ENCODE results near the gene PRDM16. TPM values are rescaled to one million over a fixed set of nuclear protein-coding genes. Genes with fewer than 3 reads are reported as not detected.

The PRDM16 gene
- total and polyA plus RNA-seq, 2 of the 4 experiments (the other 2 are of a cell fraction), result 0.02 TPM; not detected in 1

DNA sequence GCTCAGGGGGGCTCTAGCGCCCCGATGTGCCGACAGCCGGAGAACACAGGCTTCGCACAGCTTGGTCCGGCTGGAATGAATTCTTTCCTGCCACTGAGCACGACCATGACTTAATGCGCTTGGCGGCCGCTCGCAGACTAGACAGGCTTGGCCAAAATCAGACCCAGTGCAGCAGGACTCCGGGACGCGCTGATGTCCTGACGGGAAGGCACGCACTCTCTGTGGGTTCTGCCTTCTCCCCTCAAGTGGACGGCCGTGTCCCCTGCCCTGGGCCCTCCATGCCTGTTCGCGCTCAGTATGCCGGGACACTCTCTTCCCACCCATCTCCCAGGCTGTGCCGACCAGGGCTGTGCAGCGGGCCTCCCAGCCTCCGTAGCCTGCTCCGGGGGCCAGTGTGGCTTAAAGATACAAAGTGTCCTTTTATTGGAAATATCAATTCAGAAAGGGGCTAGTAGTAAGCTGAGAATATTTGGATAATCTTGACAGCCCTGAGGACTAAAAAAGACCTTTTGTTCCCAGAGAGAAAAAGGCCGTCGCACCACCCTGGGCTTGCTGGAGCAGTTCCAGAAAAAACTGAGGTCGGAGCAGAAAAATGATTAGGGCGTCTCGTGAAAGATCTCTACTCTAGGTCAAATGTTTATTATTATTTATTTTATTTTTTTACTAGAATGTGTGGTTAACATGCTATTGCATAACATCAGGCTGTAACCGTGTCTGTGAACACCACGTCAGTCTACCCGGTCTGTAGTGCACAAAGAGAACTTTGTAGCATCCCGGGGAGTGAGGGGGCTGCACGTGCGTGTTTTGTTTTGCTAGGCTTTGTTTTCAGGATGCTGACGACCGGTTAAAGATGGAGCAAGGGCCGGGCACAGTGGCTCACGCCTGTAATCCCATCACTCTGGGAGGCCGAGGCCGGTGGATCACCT lies 297.4 kb downstream of the PRDM16 start:
- TF ChIP-seq USF2 (IDR thresholded peaks at IDR 0.05; ENCODE audit: low read depth, low read length) (no peak), CEBPB (IDR thresholded peaks at IDR 0.05; ENCODE audit: low read depth, low read length) (peak; percentile 53), NFE2L2 (IDR thresholded peaks at IDR 0.05; ENCODE audit: low read depth, low read length) (no peak), MAFK (IDR thresholded peaks at IDR 0.05; ENCODE audit: low read depth, low read length) (no peak)
- no peak overlapping the region for H2AK9ac ChIP-seq (replicated peaks; ENCODE audit: low read depth, low read length, poor library complexity)
- no peak overlapping the region for H3K4me3 ChIP-seq (ENCODE audit: insufficient read depth, low read depth, low read length)
- in situ Hi-C loops (cut with MboI; ENCODE audit: low sequenced_read_pairs), result no loop called here
- ATAC-seq (ENCODE audit: low read depth) (peak; percentile 30), DNase-seq (peak; percentile 10)
- H3K23ac ChIP-seq (ENCODE audit: low read depth, low read length), result no peak overlapping the region
- H2BK5ac ChIP-seq (ENCODE audit: low read depth, low read length, poor library complexity, severe bottlenecking), result no peak overlapping the region
- no peaks in the 10 kb centered on the region for H3K36me3 ChIP-seq (ENCODE audit: control insufficient read depth, insufficient read depth, low read length)
- H2BK120ac ChIP-seq (ENCODE audit: low read depth, low read length), result no peak overlapping the region
- dilution Hi-C loops (cut with HindIII; ENCODE audit: low sequenced_read_pairs, unreplicated experiment), result no loop called here
- no peaks in the 10 kb centered on the region for H3K9me1 ChIP-seq (ENCODE audit: insufficient read depth, low read length)
- intact Hi-C loops (cut with micrococcal nuclease), result no loop called here
- no TSS peak for BruUV-seq (replicated peaks)
- H3K4me1 ChIP-seq (ENCODE audit: control insufficient read depth, insufficient read depth, low read length), result peaks cover 1% of the 10 kb centered on the region; the same call in 1 of the 2 replicates
- no peak overlapping the region for H2AFZ ChIP-seq (replicated peaks; ENCODE audit: low read length, poor library complexity)
- no peak overlapping the region for H3K18ac ChIP-seq (ENCODE audit: low read depth, low read length)
- H3K27me3 ChIP-seq (ENCODE audit: control insufficient read depth, insufficient read depth, low read length), result peaks cover 24% of the 10 kb centered on the region
- POLR2A ChIA-PET (ENCODE audit: unreplicated experiment), result no interaction called here
- no peak overlapping the region for H4K5ac ChIP-seq (ENCODE audit: low read depth, low read length)
- no peak overlapping the region for H3K56ac ChIP-seq (ENCODE audit: extremely low read depth, insufficient read depth, low read length)
- H3K4me2 ChIP-seq (ENCODE audit: low read depth, low read length), result no peak overlapping the region; the same call in 1 of the 2 replicates
- no peak overlapping the region for H2AK5ac ChIP-seq (ENCODE audit: low read depth, low read length)
- no peak overlapping the region for H3K27ac ChIP-seq (ENCODE audit: insufficient read depth, low read length)
- H4K91ac ChIP-seq (ENCODE audit: insufficient read depth, low read depth, low read length), result no peak overlapping the region
- H2BK20ac ChIP-seq (ENCODE audit: low read depth, low read length), result no peak overlapping the region
- no peaks in the 10 kb centered on the region for H4K20me1 ChIP-seq (ENCODE audit: insufficient read depth, low read length)
- CTCF ChIA-PET, result no interaction called here
- H3K9me3 ChIP-seq (ENCODE audit: control insufficient read depth, insufficient read depth, low read length), result no peaks in the 10 kb centered on the region
- no peak overlapping the region for H3K4ac ChIP-seq (ENCODE audit: low read depth, low read length)
- no peak overlapping the region for H3K14ac ChIP-seq (replicated peaks; ENCODE audit: low read depth, low read length)
- no peak overlapping the region for H2BK15ac ChIP-seq (ENCODE audit: low read depth, low read length)
- no peaks in the 10 kb centered on the region for H3K79me1 ChIP-seq (ENCODE audit: low read depth in 1 of 2, low read length in 2 of 2)
- WGBS, 2 experiments (ENCODE audit: extremely low coverage in 2 of 2, insufficient read length in 1 of 2), result 24% methylated on average over 15 of the region's 42 CpGs; no CpG with 5 or more reads in 1 of the 2 experiments
- no peak overlapping the region for H4K8ac ChIP-seq (ENCODE audit: low read depth in 2 of 2, low read length in 2 of 2)
- H3K9ac ChIP-seq (ENCODE audit: low read depth, low read length), result no peak overlapping the region
